ENCODE data around the gene FGF5.
"Not testable (repeated sequence)": the region's sequence is repeated elsewhere in the genome, so short reads cannot be mapped to it uniquely, and the experiment has no call there.

Gene FGF5

DNA sequence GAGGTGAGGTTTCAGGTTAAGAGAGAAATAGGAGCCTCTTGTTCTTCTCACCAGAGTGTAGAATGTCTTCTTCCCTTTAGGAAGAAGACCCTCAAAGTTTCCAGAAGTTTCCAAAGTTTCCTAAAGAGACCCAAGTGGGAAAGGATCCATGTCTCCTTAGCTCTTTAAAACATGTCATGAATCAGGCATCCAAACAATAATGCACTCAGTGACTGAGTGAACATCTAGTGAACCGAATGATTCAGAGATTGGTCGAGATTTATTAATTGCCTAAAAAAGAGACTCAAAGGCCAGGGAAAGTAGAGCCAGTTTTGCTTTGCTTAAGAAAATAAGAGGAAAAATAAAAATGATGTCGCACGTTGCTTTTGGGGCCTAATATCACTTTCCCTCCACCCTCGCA is 29.4 kb downstream of the FGF5 start:
- no peak for DNase-seq

GRCh38 chr4:80301884-80302283 is 35.4 kb downstream of the FGF5 start:
- no peak for DNase-seq

- DNase-seq = no peak
Observed at GRCh38 chr4:80302616-80303223, 36.3 kb downstream of the FGF5 start.

DNA sequence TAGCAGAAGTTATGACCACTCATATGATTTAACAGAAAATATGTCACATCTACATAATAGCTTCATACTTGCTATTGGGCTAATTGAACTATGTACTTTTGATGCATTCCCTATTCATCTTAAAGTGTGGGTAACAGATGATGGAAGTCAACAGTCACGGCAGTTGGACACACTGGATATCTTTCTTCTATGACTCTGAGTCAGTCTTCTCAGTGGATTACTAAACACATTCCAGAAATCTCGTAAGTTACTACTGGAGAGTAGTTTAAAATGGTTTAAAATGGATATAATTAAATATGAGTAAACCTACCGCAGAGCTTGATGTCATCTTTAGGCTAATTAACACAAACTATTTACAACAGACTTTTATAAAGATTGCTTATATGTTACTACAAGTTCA is 39.0 kb downstream of the FGF5 start:
- DNase-seq = no peak

- no peak for DNase-seq
Observed at GRCh38 chr4:80306260-80306659, 39.8 kb downstream of the FGF5 start.

DNA sequence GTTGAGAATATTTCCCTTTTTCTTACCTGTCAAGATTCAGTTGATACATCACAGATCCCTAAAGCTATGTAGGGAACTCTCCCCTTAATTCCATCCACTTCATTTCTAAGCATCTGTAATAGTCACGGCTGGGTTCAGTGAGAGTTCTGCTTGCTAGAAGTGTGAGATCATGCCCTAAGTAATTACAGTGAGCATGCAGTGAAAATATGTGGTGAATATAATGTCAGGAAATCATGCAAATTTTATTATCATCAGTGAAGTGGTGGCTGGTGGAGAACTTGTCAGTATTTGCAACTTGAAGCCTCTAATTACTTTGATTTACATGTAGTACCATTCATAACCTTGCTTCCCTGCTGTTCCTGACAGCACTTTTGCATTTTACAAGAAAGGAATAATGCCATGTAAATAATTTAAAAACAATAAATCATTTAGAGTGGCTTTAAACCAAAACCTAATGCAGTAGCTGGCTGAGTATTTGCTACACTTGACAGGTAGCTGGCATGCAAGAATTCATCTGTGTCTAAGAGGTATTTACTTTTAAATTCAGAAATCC is 40.8 kb downstream of the FGF5 start:
- no peak for DNase-seq

DNA sequence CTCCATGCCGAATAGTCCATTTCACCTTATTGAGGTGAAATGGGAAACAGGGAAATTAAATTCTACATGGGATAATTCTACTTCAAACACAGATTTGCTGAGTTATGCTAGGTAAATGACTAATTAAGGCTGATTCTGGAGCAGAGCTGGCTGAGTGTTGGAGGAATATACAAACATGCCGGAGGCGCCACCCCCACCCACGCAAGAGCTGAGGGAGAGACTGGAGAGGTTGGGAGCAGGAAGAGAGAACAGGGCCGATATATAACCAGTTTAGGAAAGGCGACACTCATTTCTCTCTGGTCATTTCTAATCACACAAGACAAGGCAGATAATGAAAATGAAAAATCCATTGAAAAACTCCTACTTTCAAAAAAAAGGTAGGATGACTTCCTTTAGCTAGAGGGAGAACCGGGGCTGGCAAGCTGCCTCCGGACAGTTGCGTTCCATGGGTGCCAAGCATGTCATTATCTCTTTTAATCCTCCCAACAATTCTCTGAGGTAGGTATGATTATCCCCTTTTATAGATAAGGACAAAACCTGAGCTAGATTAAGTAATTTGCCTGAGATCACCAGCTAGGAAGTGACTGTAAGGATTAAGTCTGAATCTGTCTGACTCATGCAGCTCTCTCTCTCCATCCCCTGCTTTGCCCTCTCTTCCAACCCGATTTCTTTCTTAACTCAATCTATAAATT is 41.5 kb downstream of the FGF5 start:
- DNase-seq = no peak

DNA sequence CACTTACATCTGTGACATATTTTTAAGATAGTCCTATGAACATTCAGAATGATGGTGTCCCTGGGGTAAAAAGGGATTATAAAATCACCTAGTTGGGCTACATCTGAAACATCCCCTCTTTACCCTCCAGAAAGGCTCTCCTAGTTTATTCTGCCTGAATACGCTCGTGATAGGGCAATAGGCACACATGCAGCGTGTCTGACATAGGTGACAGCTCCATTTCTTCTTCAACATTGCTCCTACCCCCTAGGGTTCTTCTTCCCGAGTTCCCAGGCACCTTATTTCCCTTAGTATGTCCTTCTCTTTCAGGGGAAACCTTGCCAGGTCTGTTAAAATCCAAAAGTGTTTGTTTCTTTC is 42.0 kb downstream of the FGF5 start:
- DNase-seq = no peak

DNA sequence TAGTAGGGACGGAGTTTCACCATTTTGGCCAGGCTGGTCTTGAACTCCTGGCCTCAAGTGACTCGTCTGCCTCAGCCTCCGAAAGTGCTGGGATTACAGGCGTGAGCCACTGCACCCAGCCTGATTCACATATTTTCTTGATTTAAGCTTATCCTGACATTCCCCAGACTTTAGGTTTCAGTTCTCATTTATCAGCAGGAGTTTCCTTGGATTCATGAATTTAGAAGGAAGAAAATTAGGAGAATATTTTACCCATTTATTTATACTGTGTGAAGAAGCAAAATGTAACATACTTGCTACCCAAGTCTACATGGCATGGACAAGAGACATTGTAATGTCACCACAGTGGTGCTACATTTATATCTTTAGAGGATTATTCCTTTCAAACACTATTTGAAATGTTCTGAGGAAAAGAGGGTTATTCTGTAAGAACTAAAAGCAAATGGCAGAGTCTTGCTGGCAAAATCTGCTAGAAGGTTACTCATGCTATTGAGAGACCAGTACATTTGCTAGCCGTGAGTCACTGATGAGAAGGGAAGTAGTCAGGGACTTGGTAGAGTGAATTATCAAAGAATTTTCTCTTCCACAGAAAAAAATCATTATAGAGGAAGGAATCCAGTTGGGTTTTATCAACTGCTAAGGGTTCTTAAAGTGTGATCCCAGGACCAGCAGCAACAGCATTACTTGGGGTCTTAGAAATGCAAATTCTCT is 43.0 kb downstream of the FGF5 start:
- DNase-seq = no peak

GRCh38 chr4:80311130-80311529 is 44.7 kb downstream of the FGF5 start:
- no peak for DNase-seq

DNA sequence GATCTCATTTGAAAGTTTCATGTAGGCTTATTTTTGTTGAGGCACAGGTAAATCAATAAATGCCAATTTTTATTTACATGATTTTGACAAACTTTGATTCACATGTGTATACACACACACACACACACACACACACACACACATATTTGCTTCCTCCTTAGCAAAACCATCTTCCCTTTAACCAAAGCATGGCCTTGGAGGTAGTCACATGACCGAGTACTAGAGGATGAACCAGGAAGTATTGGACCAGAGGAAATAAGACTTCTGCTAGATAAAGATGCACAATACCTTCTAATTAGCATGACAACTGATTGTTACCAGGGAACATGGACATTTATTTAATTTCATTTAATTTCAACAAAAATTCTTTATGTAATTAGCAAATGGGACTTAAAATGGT is 45.7 kb downstream of the FGF5 start:
- no peak for DNase-seq

DNA sequence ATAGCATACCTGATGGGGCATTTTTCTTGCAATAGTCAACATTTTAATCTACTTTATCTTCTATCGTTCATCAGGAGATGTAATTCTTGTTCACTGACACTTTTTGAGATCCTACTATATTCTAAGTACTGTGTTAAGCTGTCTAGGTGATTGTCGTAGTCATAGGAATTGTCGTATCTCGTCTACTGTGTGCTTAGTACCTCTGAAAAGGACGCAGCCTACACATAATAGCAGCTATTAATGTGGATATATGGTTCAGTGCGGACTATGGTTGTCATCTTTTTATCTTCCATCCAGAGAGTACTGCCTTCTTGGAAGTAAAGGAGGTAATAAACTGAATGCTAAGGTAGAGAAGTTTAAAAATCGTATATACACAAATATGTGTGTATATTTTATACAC is 47.2 kb downstream of the FGF5 start:
- DNase-seq = no peak

GRCh38 chr4:80315848-80316247 is 49.4 kb downstream of the FGF5 start:
- DNase-seq = not testable (repeated sequence)

- DNase-seq = no peak
Observed at GRCh38 chr4:80321341-80321740, 54.9 kb downstream of the FGF5 start.

DNA sequence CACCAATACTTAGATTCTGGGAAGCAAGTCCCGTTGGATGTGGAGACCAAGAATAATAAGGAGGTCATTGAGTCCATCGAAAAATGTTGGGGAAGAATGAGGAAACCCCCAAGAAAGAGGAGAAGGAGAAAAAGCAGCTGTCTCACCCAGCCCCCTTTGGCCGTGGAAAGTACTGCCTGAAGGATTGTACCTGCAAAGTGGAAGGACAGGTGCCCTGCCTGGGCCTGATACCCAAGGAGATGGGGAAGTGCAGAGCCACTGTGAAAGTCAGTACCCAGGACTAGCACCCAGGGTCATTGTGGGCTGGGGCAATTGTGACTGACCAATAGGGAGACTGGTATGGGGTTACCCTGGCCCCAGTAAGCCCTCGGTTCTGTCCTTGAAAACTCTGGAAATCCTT is 55.3 kb downstream of the FGF5 start:
- DNase-seq = no peak

DNA sequence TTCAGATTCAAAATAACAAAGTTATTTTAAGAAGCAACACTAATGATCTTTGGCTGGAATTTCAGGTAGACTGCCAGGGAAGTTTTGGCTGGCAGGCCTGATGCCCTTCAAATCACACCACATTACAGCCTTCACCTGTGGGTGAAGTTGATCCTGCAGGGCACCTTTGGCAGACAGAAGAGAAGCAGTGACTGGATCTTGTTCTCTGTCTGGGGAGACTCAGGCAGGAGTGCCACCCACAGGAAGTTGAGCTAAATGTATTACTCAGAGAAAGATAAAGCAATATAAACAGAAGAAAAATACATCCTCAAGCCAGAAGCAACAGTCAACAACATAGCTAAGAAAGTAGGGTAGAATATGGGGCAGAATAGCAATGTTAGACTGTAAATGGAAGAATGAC is 56.3 kb downstream of the FGF5 start:
- no peak for DNase-seq

DNA sequence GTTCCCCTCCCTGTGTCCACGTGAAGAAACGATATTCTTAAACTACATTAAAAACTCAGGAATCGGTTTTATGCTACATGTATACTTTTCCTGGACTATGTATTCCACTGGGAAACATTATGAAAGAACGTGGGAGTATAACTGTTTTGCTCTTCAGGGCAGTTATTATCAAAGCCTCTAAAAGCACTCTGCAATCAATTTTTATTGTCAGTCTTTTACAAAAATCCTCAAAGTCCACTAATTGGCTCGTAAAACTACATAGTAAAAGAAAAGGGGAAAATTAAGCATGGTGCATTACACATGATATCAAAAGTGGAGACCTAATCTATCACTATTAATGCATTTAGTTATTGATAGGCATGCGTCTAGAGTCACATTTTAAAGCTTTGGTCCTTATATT is 57.7 kb downstream of the FGF5 start:
- DNase-seq = no peak

DNA sequence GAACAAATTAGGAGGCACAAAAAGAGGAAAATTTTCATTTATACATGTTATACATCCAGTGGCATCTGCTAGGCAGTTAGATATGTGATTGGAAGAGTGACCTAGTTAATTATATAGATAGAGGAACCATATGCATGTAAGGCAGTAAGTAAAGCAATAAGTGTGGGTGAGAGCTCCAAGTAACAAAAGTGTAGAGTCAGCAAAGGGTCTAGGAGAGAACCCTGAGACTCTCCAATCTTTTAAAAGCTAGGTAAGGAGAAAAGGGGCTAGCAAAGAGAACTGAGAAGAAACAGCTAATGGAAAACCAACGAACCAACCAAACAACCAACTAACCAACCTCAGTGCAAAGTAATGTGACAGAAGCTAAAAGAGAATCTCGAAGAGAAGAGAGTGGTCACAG is 65.2 kb downstream of the FGF5 start:
- no peak for DNase-seq

DNA sequence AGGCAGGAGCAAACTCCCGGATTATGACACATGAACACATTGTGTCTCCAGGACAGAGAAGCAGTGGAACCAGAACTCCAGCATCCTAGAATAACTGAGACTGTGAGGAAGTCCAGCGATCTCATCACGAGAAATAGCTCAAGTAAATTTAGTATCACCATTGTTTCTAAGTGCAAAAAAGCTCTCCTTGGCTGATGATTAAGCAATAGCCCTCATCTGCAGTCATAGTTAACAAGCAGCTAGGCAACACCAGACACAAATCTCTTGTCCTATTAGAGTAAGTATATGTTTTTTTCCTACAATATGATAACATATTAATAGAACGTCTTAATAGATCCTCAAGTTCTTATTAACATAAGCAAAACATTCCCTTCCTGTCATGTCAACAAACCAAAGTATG is 66.7 kb downstream of the FGF5 start:
- DNase-seq = no peak

DNA sequence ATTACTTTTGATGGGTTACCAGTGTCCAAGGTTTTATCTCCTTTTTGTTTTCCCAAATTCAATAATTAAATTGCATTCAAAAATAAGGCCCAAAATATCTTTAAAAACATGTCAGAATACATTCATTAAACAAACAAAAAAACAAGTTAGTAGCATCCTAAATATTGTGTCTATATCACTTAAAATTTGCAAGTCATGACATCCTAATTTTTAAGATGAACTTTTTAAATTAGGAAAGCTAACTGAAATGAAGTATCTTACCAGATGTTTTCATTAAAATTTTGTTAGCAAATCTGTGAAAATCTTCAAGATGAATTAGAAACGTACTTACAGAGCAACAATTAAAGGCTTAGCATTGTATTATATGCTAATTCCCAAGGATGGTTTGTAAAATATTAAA is 68.1 kb downstream of the FGF5 start:
- DNase-seq = no peak

- no peak for DNase-seq
Observed at GRCh38 chr4:80335226-80335553, 68.7 kb downstream of the FGF5 start.

GRCh38 chr4:80335554-80336358 is 69.3 kb downstream of the FGF5 start, which contains the start of gene CFAP299:
CFAP299 (plus strand) TSS chr4:80335730.
- peak; percentile 95 for DNase-seq

DNA sequence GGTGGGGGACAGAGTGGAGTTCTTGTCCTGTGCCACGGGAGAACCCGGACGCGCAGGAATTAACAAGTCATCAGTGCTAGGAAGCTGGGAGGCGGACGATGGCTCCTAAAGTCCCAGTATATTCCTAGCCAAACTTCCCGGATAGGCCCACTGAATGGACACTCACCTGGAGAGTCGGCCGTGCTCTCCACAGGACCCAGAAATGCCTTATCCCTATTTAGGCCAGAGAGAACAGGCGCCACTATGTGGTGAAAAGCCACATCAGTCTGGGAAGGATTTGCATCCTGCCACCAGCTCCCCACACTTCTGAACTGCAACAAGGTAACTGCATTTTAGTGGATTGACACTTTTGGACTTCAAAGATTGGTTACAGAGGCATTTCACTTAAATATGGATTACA is 70.1 kb downstream of the FGF5 start:
- DNase-seq = peak; percentile 31

Data from right kidney (tissue), 1 donor.